H1 (cell line): Measurements from ENCODE around the gene C5AR2. TPM values are rescaled to one million over a fixed set of nuclear protein-coding genes. Genes with fewer than 3 reads are reported as not detected.

ENCODE experiments used
- CTCF ChIA-PET: fragments of 300-600 bp; sonication (Branson Sonifier 250); formaldehyde crosslinking; loops from one replicate; lab custom pipeline; 2021; ENCODE audit not compliant: partially characterized antibody; lab: Charles Lee
- POLR2A ChIA-PET: fragments of 300-600 bp; sonication (Branson Sonifier 250); formaldehyde crosslinking; loops from one replicate; lab custom pipeline; 2021; ENCODE audit warnings: inconsistent platforms; ENCODE audit not compliant: partially characterized antibody; lab: Charles Lee
- DNase-seq, 2 experiments: peaks; one replicate each; pipeline versions ENCODE4 v3.0.0 to v3.0.0-alpha.2; 2010 to 2022; ENCODE audit warnings: low spot score in 2 of 2, low read depth in 1 of 2, mixed read lengths in 1 of 2
- FAIRE-seq: peaks from 2 replicates; lab custom pipeline; 2011; peaks lifted over from hg19 to GRCh38; lab: Jason Lieb, UNC
- H2AFZ ChIP-seq: 2 replicates; pipeline ENCODE4 v1.8.1; 2012; ENCODE audit warnings: low read length, inconsistent platforms
- H2AK5ac ChIP-seq: 2 replicates; pipeline ENCODE4 v1.6.1; 2013; ENCODE audit warnings: low read depth, low read length
- H2BK120ac ChIP-seq: replicated peaks from 2 replicates; pipeline ENCODE3; 2013; ENCODE audit warnings: low read depth, low read length, inconsistent platforms
- H2BK12ac ChIP-seq: 2 replicates; pipeline ENCODE4 v1.6.1; 2013; ENCODE audit warnings: low read depth, low read length
- H2BK15ac ChIP-seq: 2 replicates; pipeline ENCODE4 v1.6.1; 2013; ENCODE audit warnings: low read length
- H2BK20ac ChIP-seq: 2 replicates; pipeline ENCODE4 v1.6.1; 2013; ENCODE audit warnings: low read length
- H2BK5ac ChIP-seq: 2 replicates; pipeline ENCODE4 v1.6.1; 2013; ENCODE audit warnings: low read depth, low read length
- H3K14ac ChIP-seq: 2 replicates; pipeline ENCODE4 v1.6.1; 2013; ENCODE audit warnings: inconsistent platforms; ENCODE audit not compliant: insufficient read length
- H3K18ac ChIP-seq: 2 replicates; pipeline ENCODE4 v1.6.1; 2013; ENCODE audit warnings: low read length; ENCODE audit errors: extremely low read depth
- H3K23ac ChIP-seq: 2 replicates; pipeline ENCODE4 v1.6.1; 2013; ENCODE audit warnings: inconsistent platforms; ENCODE audit not compliant: insufficient read length
- H3K23me2 ChIP-seq: 2 replicates; pipeline ENCODE4 v1.6.1; 2013; ENCODE audit warnings: low read depth, low read length
- H3K27ac ChIP-seq: 2 replicates; pipeline ENCODE4 v1.6.1; 2011; ENCODE audit warnings: low read depth, low read length, inconsistent platforms
- H3K27me3 ChIP-seq, 4 experiments: replicated peaks in 1 of 4; 1 replicate in 1 of 4; 2 replicates in 3 of 4; pipeline versions ENCODE4 v1.6.1 to v1.8.1; 2011 to 2013; ENCODE audit warnings: low read length in 3 of 4, mild to moderate bottlenecking in 3 of 4, inconsistent platforms in 2 of 4, mixed read lengths in 2 of 4, moderate library complexity in 1 of 4; ENCODE audit not compliant: control insufficient read depth in 3 of 4, insufficient read depth in 3 of 4; ENCODE audit errors: extremely low read depth in 1 of 4
- H3K36me3 ChIP-seq, 4 experiments: 2 replicates each; pipeline versions ENCODE4 v1.6.1 to v1.8.1; 2011 to 2013; ENCODE audit warnings: mild to moderate bottlenecking in 4 of 4, low read length in 3 of 4, moderate library complexity in 2 of 4, control low read depth in 1 of 4, inconsistent platforms in 1 of 4; ENCODE audit not compliant: insufficient read depth in 4 of 4, control insufficient read depth in 2 of 4
- H3K4ac ChIP-seq: replicated peaks from 2 replicates; pipeline ENCODE3; 2013; ENCODE audit warnings: low read length, low read depth, mixed read lengths, inconsistent platforms; ENCODE audit not compliant: insufficient read length
- H3K4me1 ChIP-seq, 4 experiments: replicated peaks in 1 of 4; 1 replicate in 1 of 4; 2 replicates in 3 of 4; pipeline versions ENCODE4 v1.6.1 to v1.8.1; 2011 to 2013; ENCODE audit warnings: low read length in 3 of 4, inconsistent platforms in 2 of 4, mixed read lengths in 1 of 4; ENCODE audit not compliant: insufficient read depth in 4 of 4, control insufficient read depth in 3 of 4
- H3K4me2 ChIP-seq, 2 experiments: 2 replicates each; pipeline versions ENCODE4 v1.6.1 to v1.8.1; 2011 to 2013; ENCODE audit warnings: low read depth in 2 of 2, low read length in 2 of 2, control low read depth in 1 of 2, inconsistent platforms in 1 of 2, mild to moderate bottlenecking in 1 of 2; ENCODE audit not compliant: insufficient read depth in 1 of 2
- H3K4me3 ChIP-seq, 4 experiments: fragments of 200-600, 300-600 bp in 1 of 4; sonication (generic), shearing (Covaris generic), sonication (Bioruptor Twin) in 1 of 4; 2 replicates each; pipeline versions ENCODE4 v1.5.1 to v1.8.1; 2011 to 2016; ENCODE audit warnings: low read length in 4 of 4, low read depth in 3 of 4, control low read depth in 2 of 4, inconsistent platforms in 2 of 4, mild to moderate bottlenecking in 2 of 4, mixed read lengths in 1 of 4, moderate library complexity in 1 of 4; ENCODE audit not compliant: insufficient read depth in 2 of 4; ENCODE audit errors: extremely low read depth in 1 of 4
- H3K56ac ChIP-seq: replicated peaks from 2 replicates; pipeline ENCODE3; 2013; ENCODE audit warnings: low read depth, mild to moderate bottlenecking, mixed read lengths, low read length, inconsistent platforms; ENCODE audit not compliant: insufficient read length
- H3K79me1 ChIP-seq: 2 replicates; pipeline ENCODE4 v1.6.1; 2013; ENCODE audit warnings: low read depth, low read length, control low read depth
- H3K79me2 ChIP-seq, 2 experiments: 2 replicates each; pipeline versions ENCODE4 v1.6.1 to v1.8.1; 2012 to 2013; ENCODE audit warnings: low read length in 2 of 2, mild to moderate bottlenecking in 2 of 2, inconsistent platforms in 1 of 2; ENCODE audit not compliant: insufficient read depth in 2 of 2, control insufficient read depth in 1 of 2
- H3K9ac ChIP-seq, 4 experiments: replicated peaks in 1 of 4; 1 replicate in 1 of 4; 2 replicates in 3 of 4; pipeline versions ENCODE4 v1.6.1 to v1.8.1; 2011 to 2013; ENCODE audit warnings: low read depth in 3 of 4, low read length in 3 of 4, control low read depth in 2 of 4, mild to moderate bottlenecking in 2 of 4, moderate library complexity in 2 of 4, inconsistent platforms in 1 of 4; ENCODE audit errors: extremely low read depth in 1 of 4
- H3K9me3 ChIP-seq, 2 experiments: 2 replicates each; pipeline versions ENCODE4 v1.6.1 to v1.8.1; 2012 to 2013; ENCODE audit warnings: mild to moderate bottlenecking in 2 of 2, moderate library complexity in 2 of 2, control low read depth in 1 of 2, inconsistent platforms in 1 of 2, low read depth in 1 of 2, low read length in 1 of 2, mixed read lengths in 1 of 2; ENCODE audit not compliant: insufficient read depth in 2 of 2
- H4K20me1 ChIP-seq, 2 experiments: replicated peaks in 1 of 2; 2 replicates each; pipeline versions ENCODE3 to v1.8.1; 2011 to 2013; ENCODE audit warnings: inconsistent platforms in 2 of 2, low read length in 2 of 2, mild to moderate bottlenecking in 1 of 2; ENCODE audit not compliant: insufficient read depth in 2 of 2, control insufficient read depth in 1 of 2
- H4K5ac ChIP-seq: 2 replicates; pipeline ENCODE4 v1.6.1; 2013; ENCODE audit warnings: low read length, low read depth, mixed read lengths, inconsistent platforms; ENCODE audit not compliant: insufficient read length
- H4K8ac ChIP-seq: 2 replicates; pipeline ENCODE4 v1.8.0; 2013; ENCODE audit warnings: mild to moderate bottlenecking, moderate library complexity, low read length, inconsistent platforms; ENCODE audit not compliant: insufficient read depth; ENCODE audit errors: extremely low read depth
- H4K91ac ChIP-seq: replicated peaks from 2 replicates; pipeline ENCODE3; 2013; ENCODE audit warnings: low read length, mixed read lengths, inconsistent platforms; ENCODE audit not compliant: insufficient read length
- CBX5 ChIP-seq: fragments of 300-800, 300-1000 bp; sonication (generic); IDR thresholded peaks from 2 replicates; pipeline ENCODE4 v1.7.1; 2016; ENCODE audit warnings: antibody characterized with exemption, low read length, low read depth
- CREB1 ChIP-seq: IDR thresholded peaks from 2 replicates; pipeline ENCODE4 v1.6.1; 2012; ENCODE audit warnings: inconsistent platforms
- EZH2 ChIP-seq: fragments of 200-600 bp; sonication (generic); IDR thresholded peaks from 2 replicates; pipeline ENCODE4 v1.7.1; 2012; ENCODE audit warnings: low read depth, mild to moderate bottlenecking, moderate library complexity, low read length, inconsistent platforms; ENCODE audit not compliant: severe bottlenecking
- HDAC2 ChIP-seq, 2 experiments: fragments of 300-600 bp in 1 of 2; sonication (generic) in 1 of 2; IDR thresholded peaks; 2 replicates each; pipeline ENCODE4 v1.6.1; 2011 to 2012; ENCODE audit warnings: low read depth in 2 of 2, low read length in 2 of 2, mild to moderate bottlenecking in 2 of 2, moderate library complexity in 2 of 2, borderline replicate concordance in 1 of 2, inconsistent platforms in 1 of 2
- JUND ChIP-seq: IDR thresholded peaks from 2 replicates; pipeline ENCODE4 v1.6.1; 2011; ENCODE audit warnings: mild to moderate bottlenecking, improper control_type of control experiment, low read length
- POU5F1 ChIP-seq: IDR thresholded peaks from 2 replicates; pipeline ENCODE4 v1.6.1; 2011; ENCODE audit warnings: low read depth, mild to moderate bottlenecking, low read length, moderate library complexity
- RBBP5 ChIP-seq: IDR thresholded peaks from 2 replicates; pipeline ENCODE4 v1.7.1; 2012; ENCODE audit warnings: low read depth, mild to moderate bottlenecking, inconsistent platforms, low read length, moderate library complexity, borderline replicate concordance
- RXRA ChIP-seq: IDR thresholded peaks from 2 replicates; pipeline ENCODE4 v1.6.1; 2011; ENCODE audit warnings: low read depth, mild to moderate bottlenecking, low read length, moderate library complexity; ENCODE audit not compliant: insufficient read depth
- SIX5 ChIP-seq: IDR thresholded peaks from 2 replicates; pipeline ENCODE4 v1.6.1; 2011; ENCODE audit warnings: mild to moderate bottlenecking, low read depth, low read length
- SRF ChIP-seq: IDR thresholded peaks from 2 replicates; pipeline ENCODE4 v1.6.1; 2011; ENCODE audit warnings: mild to moderate bottlenecking, low read depth, low read length, moderate library complexity
- SUZ12 ChIP-seq: fragments of 200-600 bp; sonication (generic); IDR thresholded peaks from 2 replicates; pipeline ENCODE4 v1.6.1; 2012; ENCODE audit warnings: mild to moderate bottlenecking, inconsistent platforms, low read length, moderate library complexity, mixed read lengths
- TCF12 ChIP-seq: IDR thresholded peaks from 2 replicates; pipeline ENCODE4 v1.6.1; 2011; ENCODE audit warnings: low read depth, mild to moderate bottlenecking, low read length
- WGBS, 2 experiments: shearing (Covaris generic) in 1 of 2; methylation state at CpG; one replicate each; pipeline versions ENCODE4 v1.1.6 to v1.1.7; 2013 to 2015; ENCODE audit warnings: low lambda C conversion rate in 2 of 2, mixed read lengths in 2 of 2, inconsistent platforms in 1 of 2, low coverage in 1 of 2, missing lambda C conversion rate in 1 of 2; ENCODE audit not compliant: insufficient replicate concordance in 2 of 2, insufficient coverage in 1 of 2, insufficient read length in 1 of 2; ENCODE audit errors: extremely low coverage in 1 of 2, missing lambda C conversion rate in 1 of 2; 5-methylcytosine and 5-hydroxymethylcytosine counted together
- polyA plus RNA-seq, 7 experiments: library from polyadenylated mRNA; depleted of rRNA in 3 of 7; stranded (reverse) in 5 of 7; unstranded in 2 of 7; fragments of >200 nt in 5 of 7; fragments of 200-250 nt in 2 of 7; gene quantifications; 1 replicate in 5 of 7; 2 replicates in 1 of 7; 4 replicates in 1 of 7; pipeline versions ENCODE4 v1.2.1 to v1.2.3, GENCODE V29; 2011 to 2013; ENCODE audit warnings: missing spikeins in 2 of 7, mixed read lengths in 2 of 7
- total RNA-seq: library from RNA; stranded (reverse); fragmentation: NEBNext Ultra II Directional; extraction: Animal tissue kit (Norgen Biotek cat#: 25700); gene quantifications from 2 replicates; pipeline ENCODE4 v1.2.1, GENCODE V29; 2021

C5AR2 gene
- total and polyA plus RNA-seq, 2 of the 8 experiments (the other 6 are each of a cell fraction or from before 2014, with no cell fraction given), result 0.08 to 0.15 TPM

DNA sequence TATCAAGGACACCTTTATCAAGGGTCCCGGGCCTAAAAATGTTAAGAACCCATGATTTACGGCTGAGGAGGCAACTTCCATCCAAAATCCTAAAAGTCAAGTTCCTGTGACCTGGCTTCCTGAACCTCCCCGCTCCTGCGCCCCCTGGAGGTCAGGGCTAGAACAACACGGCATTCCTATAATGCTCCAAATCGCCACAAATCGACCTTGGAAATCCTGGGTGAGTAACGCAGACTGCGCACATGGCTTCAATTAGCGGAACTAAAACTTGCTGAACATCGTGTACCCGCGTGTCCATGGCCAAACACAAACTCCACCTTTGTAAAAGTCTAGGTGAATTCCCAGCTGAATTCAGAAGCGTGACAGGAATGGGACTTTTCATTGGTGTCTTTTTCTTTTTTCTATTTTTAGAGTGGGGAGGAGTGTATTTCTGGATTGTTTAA is 26.6 kb upstream of the C5AR2 start:
- Histone ChIP-seq H2BK5ac (no peak overlapping the region), H3K23ac (no peak overlapping the region), H4K20me1 (no peaks in the 10 kb centered on the region), H3K36me3 (no peaks in the 10 kb centered on the region), H2BK15ac (no peak overlapping the region), H3K14ac (no peak overlapping the region), H4K5ac (no peak overlapping the region), H3K27me3 (no peaks in the 10 kb centered on the region), H4K91ac (no peak overlapping the region), H3K23me2 (no peaks in the 10 kb centered on the region), H3K9ac (no peak overlapping the region), H3K79me1 (no peaks in the 10 kb centered on the region), H3K4me1 (peaks cover 0 to 2% (median 0%) of the 10 kb centered on the region in 4 experiments; a peak in 2 of 7 replicates), H2BK12ac (no peak overlapping the region; the same call in 1 of the 2 replicates), H2BK120ac (no peak overlapping the region), H3K56ac (no peak overlapping the region), H2AFZ (peak overlapping the region; percentile 71; the same call in 1 of the 2 replicates), H3K4me3 (0 out of 8 replicates have a peak overlapping the region, but pooled peaks of 1 of the 4 experiments have one; percentile 15), H4K8ac (no peak overlapping the region), H2BK20ac (no peak overlapping the region), H3K27ac (no peak overlapping the region), H3K4me2 (peak overlapping the region in 1 of 2 experiments; percentile 57; a peak in 1 of 4 replicates), H3K18ac (no peak overlapping the region), H3K9me3 (no peaks in the 10 kb centered on the region), H3K79me2 (no peaks in the 10 kb centered on the region), H3K4ac (no peak overlapping the region), H2AK5ac (no peak overlapping the region)
- ChIA-PET CTCF (interaction anchor here (0.5 to 3.7 kb wide), 10 partner anchors 9 to 86 kb away, joined by 3 to 32 read pairs (median 6); no protein-coding TSS in a partner anchor), POLR2A (no interaction called here)
- DNase-seq, result peak; percentile 51 to 96
- 21% methylated on average over 14 of the region's 14 CpGs; no CpG with 5 or more reads in 1 of the 2 experiments for WGBS, 2 experiments
- FAIRE-seq, result peak; percentile 89
- TF ChIP-seq SRF (no peak), HDAC2 (IDR thresholded peaks at IDR 0.05; ENCODE audit: borderline replicate concordance in 1 of 2, low read depth in 2 of 2, low read length in 2 of 2) (no peak), POU5F1 (no peak), CBX5 (no peak), SUZ12 (no peak), JUND (no peak), TCF12 (no peak), RBBP5 (no peak), CREB1 (peak; percentile 49; the same call in 1 of the 2 replicates), RXRA (no peak), EZH2 (no peak), SIX5 (no peak)
